ENCODE results near the gene LMBR1. TPM values are rescaled to one million over a fixed set of nuclear protein-coding genes. Genes with fewer than 3 reads are reported as not detected.

LMBR1 gene
- total and polyA plus RNA-seq, 4 donors: 11.2 to 35.7 (median 17.9) TPM

DNA sequence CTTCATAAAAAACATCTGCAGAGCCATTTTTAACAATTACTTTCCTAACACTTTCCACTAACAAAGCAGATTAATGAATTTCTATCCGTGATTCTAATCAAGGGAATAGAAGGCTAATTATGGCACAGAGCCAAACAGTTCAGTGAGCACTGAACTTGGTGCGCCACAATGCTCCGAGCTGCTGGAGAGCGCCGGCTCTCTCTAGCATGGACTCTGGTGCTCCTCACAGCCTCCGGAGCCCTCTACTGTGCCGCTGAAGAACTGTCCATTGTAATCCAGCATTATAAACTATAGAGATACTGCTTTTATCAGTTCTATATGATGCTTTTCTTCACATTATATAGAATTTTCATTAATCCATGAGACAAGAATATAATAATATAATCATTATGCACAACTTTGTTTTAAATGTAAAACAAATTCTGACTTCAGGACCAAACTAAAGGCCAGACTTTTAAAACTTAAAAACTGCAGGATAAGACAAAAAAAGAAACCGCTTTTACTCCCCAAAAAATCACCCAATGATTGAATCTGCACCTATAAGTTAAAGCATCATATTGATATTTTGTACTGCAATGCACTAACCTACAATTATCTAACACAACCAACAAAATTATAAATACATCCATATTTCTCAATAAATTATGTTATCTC is 128.8 kb downstream of the LMBR1 start:
- H3K9me3 ChIP-seq (ENCODE audit: control insufficient read depth in 4 of 4, low read length in 3 of 4): no peaks in the 10 kb centered on the region
- DNase-seq (ENCODE audit: low spot score): peak; percentile 49
- no peaks in the 10 kb centered on the region for H3K27me3 ChIP-seq (ENCODE audit: control insufficient read depth in 4 of 4, insufficient read depth in 4 of 4, low read length in 3 of 4)
- no peaks in the 10 kb centered on the region for H3K4me1 ChIP-seq (ENCODE audit: control insufficient read depth in 4 of 4, insufficient read depth in 4 of 4, low read length in 3 of 4)
- no peak overlapping the region for H3K9ac ChIP-seq (ENCODE audit: low read depth in 1 of 2, low read length in 2 of 2)
- H3K27ac ChIP-seq (ENCODE audit: low read depth in 1 of 2, low read length in 2 of 2): no peak overlapping the region
- H3K36me3 ChIP-seq (ENCODE audit: control insufficient read depth in 4 of 4, insufficient read depth in 3 of 4, low read depth in 1 of 4, low read length in 3 of 4): peaks cover 0 to 3% (median 0%) of the 10 kb centered on the region in 4 donors
- no peak for TF ChIP-seq SP1 (IDR thresholded peaks at IDR 0.05)
- no peak for TF ChIP-seq NR2F2 (IDR thresholded peaks at IDR 0.05)
- TF ChIP-seq YY1 (IDR thresholded peaks at IDR 0.05): peak; percentile 19
- TF ChIP-seq FOXA2 (IDR thresholded peaks at IDR 0.05): no peak
- peak; percentile 96 for TF ChIP-seq RAD21 (IDR thresholded peaks at IDR 0.05)
- TF ChIP-seq, protein P1, sequence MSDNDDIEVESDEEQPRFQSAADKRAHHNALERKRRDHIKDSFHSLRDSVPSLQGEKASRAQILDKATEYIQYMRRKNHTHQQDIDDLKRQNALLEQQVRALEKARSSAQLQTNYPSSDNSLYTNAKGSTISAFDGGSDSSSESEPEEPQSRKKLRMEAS (IDR thresholded peaks at IDR 0.05): no peak
- TF ChIP-seq CTCF (IDR thresholded peaks at IDR 0.05; ENCODE audit: low read depth, low read length, missing input control): peak; percentile 78
- TF ChIP-seq TAF1 (conservative IDR thresholded peaks at IDR 0.05): no peak
- no peak for TF ChIP-seq JUND (IDR thresholded peaks at IDR 0.05)
- peak; percentile 29 to 42 for TF ChIP-seq HNF4A (conservative IDR thresholded peaks at IDR 0.05)
- TF ChIP-seq, protein P2, sequence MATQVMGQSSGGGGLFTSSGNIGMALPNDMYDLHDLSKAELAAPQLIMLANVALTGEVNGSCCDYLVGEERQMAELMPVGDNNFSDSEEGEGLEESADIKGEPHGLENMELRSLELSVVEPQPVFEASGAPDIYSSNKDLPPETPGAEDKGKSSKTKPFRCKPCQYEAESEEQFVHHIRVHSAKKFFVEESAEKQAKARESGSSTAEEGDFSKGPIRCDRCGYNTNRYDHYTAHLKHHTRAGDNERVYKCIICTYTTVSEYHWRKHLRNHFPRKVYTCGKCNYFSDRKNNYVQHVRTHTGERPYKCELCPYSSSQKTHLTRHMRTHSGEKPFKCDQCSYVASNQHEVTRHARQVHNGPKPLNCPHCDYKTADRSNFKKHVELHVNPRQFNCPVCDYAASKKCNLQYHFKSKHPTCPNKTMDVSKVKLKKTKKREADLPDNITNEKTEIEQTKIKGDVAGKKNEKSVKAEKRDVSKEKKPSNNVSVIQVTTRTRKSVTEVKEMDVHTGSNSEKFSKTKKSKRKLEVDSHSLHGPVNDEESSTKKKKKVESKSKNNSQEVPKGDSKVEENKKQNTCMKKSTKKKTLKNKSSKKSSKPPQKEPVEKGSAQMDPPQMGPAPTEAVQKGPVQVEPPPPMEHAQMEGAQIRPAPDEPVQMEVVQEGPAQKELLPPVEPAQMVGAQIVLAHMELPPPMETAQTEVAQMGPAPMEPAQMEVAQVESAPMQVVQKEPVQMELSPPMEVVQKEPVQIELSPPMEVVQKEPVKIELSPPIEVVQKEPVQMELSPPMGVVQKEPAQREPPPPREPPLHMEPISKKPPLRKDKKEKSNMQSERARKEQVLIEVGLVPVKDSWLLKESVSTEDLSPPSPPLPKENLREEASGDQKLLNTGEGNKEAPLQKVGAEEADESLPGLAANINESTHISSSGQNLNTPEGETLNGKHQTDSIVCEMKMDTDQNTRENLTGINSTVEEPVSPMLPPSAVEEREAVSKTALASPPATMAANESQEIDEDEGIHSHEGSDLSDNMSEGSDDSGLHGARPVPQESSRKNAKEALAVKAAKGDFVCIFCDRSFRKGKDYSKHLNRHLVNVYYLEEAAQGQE (IDR thresholded peaks at IDR 0.05): peak; percentile 72
- TF ChIP-seq RXRA (IDR thresholded peaks at IDR 0.05): peak; percentile 16 to 31
- TF ChIP-seq, protein P3, sequence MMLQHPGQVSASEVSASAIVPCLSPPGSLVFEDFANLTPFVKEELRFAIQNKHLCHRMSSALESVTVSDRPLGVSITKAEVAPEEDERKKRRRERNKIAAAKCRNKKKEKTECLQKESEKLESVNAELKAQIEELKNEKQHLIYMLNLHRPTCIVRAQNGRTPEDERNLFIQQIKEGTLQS (IDR thresholded peaks at IDR 0.05): no peak
- no peak for TF ChIP-seq HNF4G (IDR thresholded peaks at IDR 0.05)
- TF ChIP-seq FOXA1 (IDR thresholded peaks at IDR 0.05): no peak
- TF ChIP-seq ZBTB33 (IDR thresholded peaks at IDR 0.05): no peak
- TF ChIP-seq GABPA (IDR thresholded peaks at IDR 0.05 in 1 of 2, conservative IDR thresholded peaks at IDR 0.05 in 1 of 2): no peak
- no peak for TF ChIP-seq EGR1 (IDR thresholded peaks at IDR 0.05; ENCODE audit: low read depth in 2 of 2)
- WGBS: 28% methylated on average over 8 of the region's 8 CpGs
- H3K4me3 ChIP-seq (ENCODE audit: low read depth in 1 of 3, low read length in 3 of 3): no peak overlapping the region
